Astrocyte (in vitro differentiated cells and primary cell): Measurements from ENCODE around the gene BICRA. TPM values are rescaled to one million over a fixed set of nuclear protein-coding genes. Genes with fewer than 3 reads are reported as not detected.

Experiments used
- DNase-seq: peaks from one replicate; pipeline ENCODE4 v3.0.0-alpha.2; 2010; ENCODE audit warnings: low read depth
- FAIRE-seq: peaks from 2 replicates; lab custom pipeline; 2011; peaks lifted over from hg19 to GRCh38; lab: Jason Lieb, UNC
- H2AFZ ChIP-seq: 2 replicates; pipeline ENCODE4 v1.6.0; 2012; ENCODE audit warnings: low read depth, low read length, inconsistent platforms
- H3K27ac ChIP-seq: 2 replicates; pipeline ENCODE4 v1.5.1; 2011; ENCODE audit warnings: low read depth, low read length, inconsistent platforms
- H3K27me3 ChIP-seq: 2 replicates; pipeline ENCODE4 v1.6.0; 2011; ENCODE audit warnings: low read length, inconsistent platforms; ENCODE audit not compliant: insufficient read depth
- H3K36me3 ChIP-seq: 2 replicates; pipeline ENCODE4 v1.5.1; 2011; ENCODE audit warnings: low read length, inconsistent platforms; ENCODE audit not compliant: insufficient read depth
- H3K4me1 ChIP-seq: 2 replicates; pipeline ENCODE4 v1.5.1; 2011; ENCODE audit warnings: low read length, inconsistent platforms; ENCODE audit not compliant: insufficient read depth
- H3K4me2 ChIP-seq: 2 replicates; pipeline ENCODE4 v1.6.0; 2012; ENCODE audit warnings: low read length, inconsistent platforms
- H3K4me3 ChIP-seq: 2 replicates; pipeline ENCODE4 v1.5.1; 2011; ENCODE audit warnings: low read depth, mild to moderate bottlenecking, low read length, inconsistent platforms; ENCODE audit not compliant: insufficient read depth
- H3K79me2 ChIP-seq: 2 replicates; pipeline ENCODE4 v1.6.0; 2012; ENCODE audit warnings: mild to moderate bottlenecking, low read length, inconsistent platforms; ENCODE audit not compliant: insufficient read depth
- H3K9ac ChIP-seq: 2 replicates; pipeline ENCODE4 v1.6.0; 2012; ENCODE audit warnings: mild to moderate bottlenecking, low read length, inconsistent platforms
- H3K9me3 ChIP-seq: 2 replicates; pipeline ENCODE4 v1.5.1; 2012; ENCODE audit warnings: low read depth, mild to moderate bottlenecking, low read length, inconsistent platforms; ENCODE audit not compliant: insufficient read depth
- H4K20me1 ChIP-seq: 2 replicates; pipeline ENCODE4 v1.6.0; 2012; ENCODE audit warnings: low read length, inconsistent platforms; ENCODE audit not compliant: insufficient read depth
- H3K27ac Mint-ChIP-seq: one replicate; pipeline ENCODE4 v1.8.0; 2021; ENCODE audit warnings: mild to moderate bottlenecking, mixed read lengths; ENCODE audit not compliant: unreplicated experiment
- H3K27me3 Mint-ChIP-seq: one replicate; pipeline ENCODE4 v1.8.0; 2021; ENCODE audit warnings: low read depth, mixed read lengths; ENCODE audit not compliant: unreplicated experiment
- H3K36me3 Mint-ChIP-seq: one replicate; pipeline ENCODE4 v1.8.0; 2021; ENCODE audit warnings: low read depth, mixed read lengths; ENCODE audit not compliant: unreplicated experiment
- H3K4me1 Mint-ChIP-seq: one replicate; pipeline ENCODE4 v1.8.0; 2021; ENCODE audit warnings: low read depth, mixed read lengths; ENCODE audit not compliant: unreplicated experiment
- H3K4me3 Mint-ChIP-seq: one replicate; pipeline ENCODE4 v1.8.0; 2021; ENCODE audit warnings: mild to moderate bottlenecking, moderate library complexity, mixed read lengths; ENCODE audit not compliant: unreplicated experiment
- H3K9me3 Mint-ChIP-seq: one replicate; pipeline ENCODE4 v1.8.0; 2021; ENCODE audit warnings: mild to moderate bottlenecking, mixed read lengths; ENCODE audit not compliant: unreplicated experiment
- CTCF ChIP-seq: IDR thresholded peaks from 2 replicates; pipeline ENCODE4 v1.5.1; 2011; ENCODE audit warnings: low read depth, mild to moderate bottlenecking, inconsistent platforms, low read length, moderate library complexity; ENCODE audit not compliant: insufficient read depth
- EZH2 ChIP-seq: IDR thresholded peaks from 2 replicates; pipeline ENCODE4 v1.6.1; 2012; ENCODE audit warnings: mild to moderate bottlenecking, low read length, inconsistent platforms; ENCODE audit not compliant: insufficient read depth
- total RNA-seq: library from RNA; stranded (reverse); gene quantifications from 2 replicates; pipeline ENCODE4 v1.2.1, GENCODE V29; 2021

The BICRA gene
- total RNA-seq, 1 donor from 2014 or later = 20.7 TPM

GRCh38 chr19:47561440-47562057 is 47.4 kb upstream of the BICRA start:
- H3K27me3 ChIP-seq = peaks cover 8% of the 10 kb centered on the region
- H3K4me3 Mint-ChIP-seq = no peak overlapping the region
- H3K4me1 ChIP-seq = no peaks in the 10 kb centered on the region
- H3K27ac Mint-ChIP-seq = no peak overlapping the region
- H2AFZ ChIP-seq = no peak overlapping the region
- DNase-seq = no peak
- H3K79me2 ChIP-seq = no peaks in the 10 kb centered on the region
- no peak overlapping the region for H3K27ac ChIP-seq
- no peaks in the 10 kb centered on the region for H3K36me3 Mint-ChIP-seq
- no peak for FAIRE-seq
- peaks cover 2% of the 10 kb centered on the region for H3K27me3 Mint-ChIP-seq
- H3K9ac ChIP-seq = no peak overlapping the region
- TF ChIP-seq EZH2 = no peak
- no peak for TF ChIP-seq CTCF
- peaks cover 4% of the 10 kb centered on the region for H3K4me1 Mint-ChIP-seq
- H3K9me3 Mint-ChIP-seq = no peaks in the 10 kb centered on the region
- no peak overlapping the region for H3K4me2 ChIP-seq
- no peaks in the 10 kb centered on the region for H4K20me1 ChIP-seq
- no peaks in the 10 kb centered on the region for H3K36me3 ChIP-seq
- H3K9me3 ChIP-seq = no peaks in the 10 kb centered on the region
- H3K4me3 ChIP-seq = no peak overlapping the region

- Mint-ChIP-seq H3K36me3 (no peaks in the 10 kb centered on the region), H3K9me3 (no peaks in the 10 kb centered on the region), H3K4me3 (no peak overlapping the region), H3K27me3 (peaks cover 2% of the 10 kb centered on the region), H3K4me1 (peaks cover 4% of the 10 kb centered on the region), H3K27ac (no peak overlapping the region)
- DNase-seq = no peak
- no peak overlapping the region for H3K4me2 ChIP-seq
- no peak overlapping the region for H2AFZ ChIP-seq
- no peak overlapping the region for H3K4me3 ChIP-seq
- H3K4me1 ChIP-seq = no peaks in the 10 kb centered on the region
- no peak overlapping the region for H3K9ac ChIP-seq
- H3K27me3 ChIP-seq = peaks cover 8% of the 10 kb centered on the region
- H3K9me3 ChIP-seq = no peaks in the 10 kb centered on the region
- H3K36me3 ChIP-seq = no peaks in the 10 kb centered on the region
- no peak for TF ChIP-seq CTCF
- TF ChIP-seq EZH2 = no peak
- no peak overlapping the region for H3K27ac ChIP-seq
- no peaks in the 10 kb centered on the region for H4K20me1 ChIP-seq
- FAIRE-seq = no peak
- H3K79me2 ChIP-seq = no peaks in the 10 kb centered on the region
Observed at GRCh38 chr19:47564081-47564480, 44.9 kb upstream of the BICRA start.

GRCh38 chr19:47569331-47569730 is 39.6 kb upstream of the BICRA start:
- Mint-ChIP-seq H3K9me3 (no peaks in the 10 kb centered on the region), H3K27me3 (peaks cover 12% of the 10 kb centered on the region), H3K36me3 (no peaks in the 10 kb centered on the region), H3K4me1 (no peaks in the 10 kb centered on the region), H3K4me3 (no peak overlapping the region), H3K27ac (no peak overlapping the region)
- H3K27me3 ChIP-seq = peaks cover 9% of the 10 kb centered on the region
- H4K20me1 ChIP-seq = no peaks in the 10 kb centered on the region
- FAIRE-seq (no peak), DNase-seq (no peak)
- no peaks in the 10 kb centered on the region for H3K79me2 ChIP-seq
- no peak overlapping the region for H3K27ac ChIP-seq
- TF ChIP-seq EZH2 (no peak), CTCF (no peak)
- no peaks in the 10 kb centered on the region for H3K9me3 ChIP-seq
- H3K9ac ChIP-seq = no peak overlapping the region
- no peak overlapping the region for H3K4me2 ChIP-seq
- no peak overlapping the region for H3K4me3 ChIP-seq
- no peaks in the 10 kb centered on the region for H3K36me3 ChIP-seq
- H3K4me1 ChIP-seq = no peaks in the 10 kb centered on the region
- H2AFZ ChIP-seq = no peak overlapping the region
